ENCODE data around the gene TOPBP1.
"Not testable (repeated sequence)": the region's sequence is repeated elsewhere in the genome, so short reads cannot be mapped to it uniquely, and the experiment has no call there.

Gene TOPBP1

GRCh38 chr3:133673746-133674145, 12.0 kb upstream of the TOPBP1 start:
- DNase-seq = no peak

- no peak for DNase-seq
These were observed 10.7 kb upstream of the TOPBP1 start for GRCh38 chr3:133672461-133672860.

- DNase-seq = no peak
These were observed 8.8 kb upstream of the TOPBP1 start for GRCh38 chr3:133670525-133670995.

- DNase-seq = no peak
These were observed 8.3 kb upstream of the TOPBP1 start for GRCh38 chr3:133669949-133670524.

GRCh38 chr3:133667118-133667517, 5.4 kb upstream of the TOPBP1 start:
- DNase-seq = no peak

- not testable (repeated sequence) for DNase-seq
These were observed 3.4 kb upstream of the TOPBP1 start for GRCh38 chr3:133665188-133665587.

- DNase-seq = peak; percentile 25
These were observed 2.0 kb upstream of the TOPBP1 start for GRCh38 chr3:133663569-133664313.

- DNase-seq = peak; percentile 16
These were observed 524 bp upstream of the TOPBP1 start for GRCh38 chr3:133662278-133662651.

- DNase-seq = no peak
These were observed 1.9 kb downstream of the TOPBP1 start for GRCh38 chr3:133659806-133660205.

- DNase-seq = no peak
These were observed 5.8 kb downstream of the TOPBP1 start for GRCh38 chr3:133655731-133656515.

GRCh38 chr3:133649486-133650068, 12.2 kb downstream of the TOPBP1 start:
- DNase-seq = no peak

GRCh38 chr3:133644768-133645167, 17.0 kb downstream of the TOPBP1 start:
- DNase-seq = no peak

- DNase-seq = no peak
These were observed 18.1 kb downstream of the TOPBP1 start for GRCh38 chr3:133643611-133644010.

GRCh38 chr3:133641254-133641653, 20.5 kb downstream of the TOPBP1 start:
- no peak for DNase-seq

GRCh38 chr3:133633439-133633838, 28.3 kb downstream of the TOPBP1 start:
- no peak for DNase-seq

- DNase-seq = no peak
These were observed 32.6 kb downstream of the TOPBP1 start for GRCh38 chr3:133629146-133629545.

GRCh38 chr3:133627789-133628188, 34.0 kb downstream of the TOPBP1 start:
- DNase-seq = no peak

- DNase-seq = no peak
These were observed 41.5 kb downstream of the TOPBP1 start for GRCh38 chr3:133620066-133620784.

- DNase-seq = no peak
These were observed 50.2 kb downstream of the TOPBP1 start for GRCh38 chr3:133611534-133611933.

- DNase-seq = no peak
These were observed 51.7 kb downstream of the TOPBP1 start for GRCh38 chr3:133610031-133610430.

GRCh38 chr3:133608388-133608787, 53.4 kb downstream of the TOPBP1 start:
- no peak for DNase-seq

- DNase-seq = no peak
These were observed 53.9 kb downstream of the TOPBP1 start for GRCh38 chr3:133607816-133608215.

- no peak for DNase-seq
These were observed 54.8 kb downstream of the TOPBP1 start for GRCh38 chr3:133606902-133607301.

Data from CD4-positive, alpha-beta T cell treated with Interleukin-17A for 4 hours (primary cell).